Measurements from ENCODE around the gene ZCRB1.
"Not testable (repeated sequence)": the region's sequence is repeated elsewhere in the genome, so short reads cannot be mapped to it uniquely, and the experiment has no call there.

GRCh38 chr12:42330097-42330496 lies 4.2 kb upstream of the ZCRB1 start:
- TF ChIP-seq RARB (CRISPR knock-in tag; IDR thresholded peaks at IDR 0.05); CTCF (IDR thresholded peaks at IDR 0.05); EP300 (IDR thresholded peaks at IDR 0.05); MAFK (IDR thresholded peaks at IDR 0.05; ENCODE audit: partially characterized antibody); POLR2A (IDR thresholded peaks at IDR 0.05; ENCODE audit: low read length); RFX5 (IDR thresholded peaks at IDR 0.05): not testable (repeated sequence)
- TF ChIP-seq, protein P1, sequence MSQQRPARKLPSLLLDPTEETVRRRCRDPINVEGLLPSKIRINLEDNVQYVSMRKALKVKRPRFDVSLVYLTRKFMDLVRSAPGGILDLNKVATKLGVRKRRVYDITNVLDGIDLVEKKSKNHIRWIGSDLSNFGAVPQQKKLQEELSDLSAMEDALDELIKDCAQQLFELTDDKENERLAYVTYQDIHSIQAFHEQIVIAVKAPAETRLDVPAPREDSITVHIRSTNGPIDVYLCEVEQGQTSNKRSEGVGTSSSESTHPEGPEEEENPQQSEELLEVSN (IDR thresholded peaks at IDR 0.05; ENCODE audit: borderline replicate concordance, low read depth): not testable (repeated sequence)
- TF ChIP-seq, protein P2, sequence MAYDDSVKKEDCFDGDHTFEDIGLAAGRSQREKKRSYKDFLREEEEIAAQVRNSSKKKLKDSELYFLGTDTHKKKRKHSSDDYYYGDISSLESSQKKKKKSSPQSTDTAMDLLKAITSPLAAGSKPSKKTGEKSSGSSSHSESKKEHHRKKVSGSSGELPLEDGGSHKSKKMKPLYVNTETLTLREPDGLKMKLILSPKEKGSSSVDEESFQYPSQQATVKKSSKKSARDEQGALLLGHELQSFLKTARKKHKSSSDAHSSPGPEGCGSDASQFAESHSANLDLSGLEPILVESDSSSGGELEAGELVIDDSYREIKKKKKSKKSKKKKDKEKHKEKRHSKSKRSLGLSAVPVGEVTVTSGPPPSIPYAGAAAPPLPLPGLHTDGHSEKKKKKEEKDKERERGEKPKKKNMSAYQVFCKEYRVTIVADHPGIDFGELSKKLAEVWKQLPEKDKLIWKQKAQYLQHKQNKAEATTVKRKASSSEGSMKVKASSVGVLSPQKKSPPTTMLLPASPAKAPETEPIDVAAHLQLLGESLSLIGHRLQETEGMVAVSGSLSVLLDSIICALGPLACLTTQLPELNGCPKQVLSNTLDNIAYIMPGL (CRISPR knock-in tag; IDR thresholded peaks at IDR 0.05; ENCODE audit: borderline replicate concordance): not testable (repeated sequence)

All from A549 (cell line).